HepG2 (cell line): ENCODE results near the gene CHD9. TPM values are rescaled to one million over a fixed set of nuclear protein-coding genes. Genes with fewer than 3 reads are reported as not detected.

Experiments
- CERS6 ChIP-seq: sonication (generic); formaldehyde crosslinking; IDR thresholded peaks from 2 replicates; pipeline ENCODE4 v1.5.0; 2020; ENCODE audit warnings: missing genetic modification reagents
- FOXJ3 ChIP-seq: sonication (generic); formaldehyde crosslinking; IDR thresholded peaks from 2 replicates; pipeline ENCODE4 v1.4.0; 2020; ENCODE audit warnings: missing genetic modification reagents, mild to moderate bottlenecking, borderline replicate concordance
- GABPB1 ChIP-seq: IDR thresholded peaks from 2 replicates; pipeline ENCODE4 v1.6.1; 2016; ENCODE audit warnings: mild to moderate bottlenecking, missing genetic modification reagents, moderate library complexity, missing compliant biosample characterization
- HNF4A ChIP-seq: sonication (generic); formaldehyde crosslinking; IDR thresholded peaks from 2 replicates; pipeline ENCODE4 v1.4.0; 2020; ENCODE audit warnings: missing genetic modification reagents
- KLF9 ChIP-seq: IDR thresholded peaks from 2 replicates; pipeline ENCODE4 v1.6.1; 2016; ENCODE audit warnings: low read depth
- MXD3 ChIP-seq: IDR thresholded peaks from 2 replicates; pipeline ENCODE4 v1.6.1; 2016; ENCODE audit warnings: mild to moderate bottlenecking, missing biosample characterization, missing genetic modification reagents
- NFKB2 ChIP-seq: sonication (generic); formaldehyde crosslinking; IDR thresholded peaks from 2 replicates; pipeline ENCODE4 v1.4.0; 2020; ENCODE audit warnings: missing genetic modification reagents, borderline replicate concordance
- USF2 ChIP-seq, 2 experiments: sonication (generic) in 1 of 2; formaldehyde crosslinking in 1 of 2; IDR thresholded peaks; 2 replicates each; pipeline versions ENCODE4 v1.5.1 to v1.6.1; 2011 to 2020; ENCODE audit warnings: borderline replicate concordance in 1 of 2, low read depth in 1 of 2, low read length in 1 of 2, mild to moderate bottlenecking in 1 of 2, missing genetic modification reagents in 1 of 2, moderate library complexity in 1 of 2
- ZFP37 ChIP-seq: sonication (generic); formaldehyde crosslinking; IDR thresholded peaks from 2 replicates; pipeline ENCODE4 v1.4.0; 2020; ENCODE audit warnings: missing genetic modification reagents, borderline replicate concordance
- ZNF670 ChIP-seq: sonication (generic); formaldehyde crosslinking; IDR thresholded peaks from 2 replicates; pipeline ENCODE4 v1.8.0; 2022; ENCODE audit warnings: mild to moderate bottlenecking, missing genetic modification reagents, borderline replicate concordance
- polyA plus RNA-seq, 8 experiments: library from polyadenylated mRNA; depleted of rRNA in 3 of 8; stranded (reverse) in 7 of 8; unstranded in 1 of 8; fragments of >200 nt; fragmentation: Illumina TruSeq in 4 of 8; extraction: Trizol in 4 of 8; gene quantifications; 2 replicates each; pipeline versions ENCODE4 v1.2.1 to v1.2.3, GENCODE V29; 2011 to 2016; ENCODE audit warnings: low read depth in 4 of 8, missing spikeins in 1 of 8, mixed read lengths in 1 of 8; ENCODE audit not compliant: insufficient read depth in 1 of 8
- total RNA-seq, 5 experiments: library from RNA; depleted of rRNA; stranded (reverse); fragments of >200 nt; fragmentation: Illumina TruSeq; extraction: Trizol; gene quantifications; 2 replicates each; pipeline ENCODE4 v1.2.3, GENCODE V29; 2016; ENCODE audit warnings: low read depth in 1 of 5
- TF ChIP-seq, protein P1 (sequence below): sonication (generic); formaldehyde crosslinking; IDR thresholded peaks from 2 replicates; pipeline ENCODE4 v1.5.0; 2020; ENCODE audit warnings: mild to moderate bottlenecking, missing genetic modification reagents, borderline replicate concordance
- TF ChIP-seq, protein P2 (sequence below): sonication (generic); formaldehyde crosslinking; IDR thresholded peaks from 2 replicates; pipeline ENCODE4 v1.5.0; 2020; ENCODE audit warnings: mild to moderate bottlenecking, missing genetic modification reagents
- TF ChIP-seq, protein P3 (sequence below): sonication (generic); formaldehyde crosslinking; IDR thresholded peaks from 2 replicates; pipeline ENCODE4 v1.8.0; 2022; ENCODE audit warnings: mild to moderate bottlenecking, missing genetic modification reagents
- TF ChIP-seq, protein P4 (sequence below): sonication (generic); formaldehyde crosslinking; IDR thresholded peaks from 2 replicates; pipeline ENCODE4 v1.4.0; 2020; ENCODE audit warnings: missing genetic modification reagents, borderline replicate concordance

CHD9 gene
- total and polyA plus RNA-seq, 2 of the 13 experiments (the other 11 are each of a cell fraction or from before 2014, with no cell fraction given): 23.4 to 27.7 TPM

DNA sequence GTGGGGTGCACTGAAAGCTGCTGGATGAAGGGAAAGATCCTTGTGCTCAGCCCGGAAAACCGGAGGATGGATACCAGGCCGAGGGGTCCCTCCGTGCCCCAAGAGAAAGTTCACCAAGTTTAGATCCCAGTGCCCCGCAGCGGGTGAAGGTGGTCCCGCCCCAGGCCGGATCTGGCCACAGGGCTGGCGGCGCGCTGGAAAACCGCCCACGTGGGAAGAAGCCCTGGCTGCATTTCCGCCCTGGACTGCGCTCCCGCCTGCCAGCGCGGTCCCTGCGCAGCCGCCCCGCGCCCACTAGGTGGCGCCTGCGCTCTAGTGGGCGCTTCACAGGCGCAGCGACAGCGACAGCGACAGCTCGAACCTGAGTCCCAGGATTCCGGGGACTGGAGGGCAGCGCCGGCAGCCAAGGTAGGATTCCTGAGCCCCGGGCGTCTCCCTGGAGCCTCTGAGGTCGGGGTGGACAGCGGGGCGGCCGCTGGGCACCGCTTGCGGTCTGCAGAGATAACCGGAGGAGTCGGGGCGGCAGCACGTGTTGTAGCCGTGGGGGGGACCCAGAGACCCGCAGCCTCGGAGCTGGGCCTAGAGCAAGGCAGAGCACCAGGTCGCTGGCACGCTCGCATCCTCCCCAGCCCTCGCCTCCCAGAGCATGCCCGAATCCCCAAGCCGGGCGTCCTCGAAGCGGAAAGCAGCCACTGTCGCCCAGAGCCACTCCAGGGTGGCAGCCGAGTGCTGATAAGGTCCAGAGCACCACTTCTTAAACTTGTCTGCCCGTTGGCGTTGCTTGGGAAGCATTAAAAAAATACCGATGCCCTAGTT, at the start of gene CHD9 (continued):
- TF ChIP-seq CERS6 (CRISPR knock-in tag) (0 out of 2 replicates have a peak, but pooled peaks have one; percentile 60), KLF9 (peak; percentile 87), MXD3 (CRISPR knock-in tag) (peak; percentile 98), FOXJ3 (CRISPR knock-in tag) (peak; percentile 63; the same call in 1 of the 2 replicates), GABPB1 (CRISPR knock-in tag) (peak; percentile 95), ZNF670 (CRISPR knock-in tag) (peak; percentile 98), NFKB2 (CRISPR knock-in tag) (peak; percentile 96; the same call in 1 of the 2 replicates), HNF4A (CRISPR knock-in tag) (peak; percentile 51), USF2 (IDR thresholded peaks at IDR 0.05; ENCODE audit: low read depth, low read length) (peak; percentile 69), USF2 (CRISPR knock-in tag; IDR thresholded peaks at IDR 0.05; ENCODE audit: borderline replicate concordance) (peak; percentile 87), ZFP37 (no peak; the same call in 1 of the 2 replicates)
- TF ChIP-seq, protein P1, sequence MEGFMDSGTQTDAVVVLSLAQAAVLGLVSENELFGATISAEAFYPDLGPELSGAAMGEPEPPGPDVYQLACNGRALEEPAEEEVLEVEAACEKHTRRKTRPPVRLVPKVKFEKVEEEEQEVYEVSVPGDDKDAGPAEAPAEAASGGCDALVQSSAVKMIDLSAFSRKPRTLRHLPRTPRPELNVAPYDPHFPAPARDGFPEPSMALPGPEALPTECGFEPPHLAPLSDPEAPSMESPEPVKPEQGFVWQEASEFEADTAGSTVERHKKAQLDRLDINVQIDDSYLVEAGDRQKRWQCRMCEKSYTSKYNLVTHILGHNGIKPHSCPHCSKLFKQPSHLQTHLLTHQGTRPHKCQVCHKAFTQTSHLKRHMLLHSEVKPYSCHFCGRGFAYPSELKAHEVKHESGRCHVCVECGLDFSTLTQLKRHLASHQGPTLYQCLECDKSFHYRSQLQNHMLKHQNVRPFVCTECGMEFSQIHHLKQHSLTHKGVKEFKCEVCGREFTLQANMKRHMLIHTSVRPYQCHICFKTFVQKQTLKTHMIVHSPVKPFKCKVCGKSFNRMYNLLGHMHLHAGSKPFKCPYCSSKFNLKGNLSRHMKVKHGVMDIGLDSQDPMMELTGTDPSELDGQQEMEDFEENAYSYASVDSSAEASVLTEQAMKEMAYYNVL (CRISPR knock-in tag): peak; percentile 95
- TF ChIP-seq, protein P2, sequence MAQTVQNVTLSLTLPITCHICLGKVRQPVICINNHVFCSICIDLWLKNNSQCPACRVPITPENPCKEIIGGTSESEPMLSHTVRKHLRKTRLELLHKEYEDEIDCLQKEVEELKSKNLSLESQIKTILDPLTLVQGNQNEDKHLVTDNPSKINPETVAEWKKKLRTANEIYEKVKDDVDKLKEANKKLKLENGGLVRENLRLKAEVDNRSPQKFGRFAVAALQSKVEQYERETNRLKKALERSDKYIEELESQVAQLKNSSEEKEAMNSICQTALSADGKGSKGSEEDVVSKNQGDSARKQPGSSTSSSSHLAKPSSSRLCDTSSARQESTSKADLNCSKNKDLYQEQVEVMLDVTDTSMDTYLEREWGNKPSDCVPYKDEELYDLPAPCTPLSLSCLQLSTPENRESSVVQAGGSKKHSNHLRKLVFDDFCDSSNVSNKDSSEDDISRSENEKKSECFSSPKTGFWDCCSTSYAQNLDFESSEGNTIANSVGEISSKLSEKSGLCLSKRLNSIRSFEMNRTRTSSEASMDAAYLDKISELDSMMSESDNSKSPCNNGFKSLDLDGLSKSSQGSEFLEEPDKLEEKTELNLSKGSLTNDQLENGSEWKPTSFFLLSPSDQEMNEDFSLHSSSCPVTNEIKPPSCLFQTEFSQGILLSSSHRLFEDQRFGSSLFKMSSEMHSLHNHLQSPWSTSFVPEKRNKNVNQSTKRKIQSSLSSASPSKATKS: peak; percentile 47; the same call in 1 of the 2 replicates
- TF ChIP-seq, protein P3, sequence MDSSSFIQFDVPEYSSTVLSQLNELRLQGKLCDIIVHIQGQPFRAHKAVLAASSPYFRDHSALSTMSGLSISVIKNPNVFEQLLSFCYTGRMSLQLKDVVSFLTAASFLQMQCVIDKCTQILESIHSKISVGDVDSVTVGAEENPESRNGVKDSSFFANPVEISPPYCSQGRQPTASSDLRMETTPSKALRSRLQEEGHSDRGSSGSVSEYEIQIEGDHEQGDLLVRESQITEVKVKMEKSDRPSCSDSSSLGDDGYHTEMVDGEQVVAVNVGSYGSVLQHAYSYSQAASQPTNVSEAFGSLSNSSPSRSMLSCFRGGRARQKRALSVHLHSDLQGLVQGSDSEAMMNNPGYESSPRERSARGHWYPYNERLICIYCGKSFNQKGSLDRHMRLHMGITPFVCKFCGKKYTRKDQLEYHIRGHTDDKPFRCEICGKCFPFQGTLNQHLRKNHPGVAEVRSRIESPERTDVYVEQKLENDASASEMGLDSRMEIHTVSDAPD: peak; percentile 83
- TF ChIP-seq, protein P4, sequence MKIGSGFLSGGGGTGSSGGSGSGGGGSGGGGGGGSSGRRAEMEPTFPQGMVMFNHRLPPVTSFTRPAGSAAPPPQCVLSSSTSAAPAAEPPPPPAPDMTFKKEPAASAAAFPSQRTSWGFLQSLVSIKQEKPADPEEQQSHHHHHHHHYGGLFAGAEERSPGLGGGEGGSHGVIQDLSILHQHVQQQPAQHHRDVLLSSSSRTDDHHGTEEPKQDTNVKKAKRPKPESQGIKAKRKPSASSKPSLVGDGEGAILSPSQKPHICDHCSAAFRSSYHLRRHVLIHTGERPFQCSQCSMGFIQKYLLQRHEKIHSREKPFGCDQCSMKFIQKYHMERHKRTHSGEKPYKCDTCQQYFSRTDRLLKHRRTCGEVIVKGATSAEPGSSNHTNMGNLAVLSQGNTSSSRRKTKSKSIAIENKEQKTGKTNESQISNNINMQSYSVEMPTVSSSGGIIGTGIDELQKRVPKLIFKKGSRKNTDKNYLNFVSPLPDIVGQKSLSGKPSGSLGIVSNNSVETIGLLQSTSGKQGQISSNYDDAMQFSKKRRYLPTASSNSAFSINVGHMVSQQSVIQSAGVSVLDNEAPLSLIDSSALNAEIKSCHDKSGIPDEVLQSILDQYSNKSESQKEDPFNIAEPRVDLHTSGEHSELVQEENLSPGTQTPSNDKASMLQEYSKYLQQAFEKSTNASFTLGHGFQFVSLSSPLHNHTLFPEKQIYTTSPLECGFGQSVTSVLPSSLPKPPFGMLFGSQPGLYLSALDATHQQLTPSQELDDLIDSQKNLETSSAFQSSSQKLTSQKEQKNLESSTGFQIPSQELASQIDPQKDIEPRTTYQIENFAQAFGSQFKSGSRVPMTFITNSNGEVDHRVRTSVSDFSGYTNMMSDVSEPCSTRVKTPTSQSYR (CRISPR knock-in tag): peak; percentile 40; the same call in 1 of the 2 replicates
